HG03521 (cell line): ENCODE measurements around the gene CHST5.
A peak's percentile ranks its signal among the peaks of the same experiment; 100 is the strongest.
"Not testable (repeated sequence)": the region's sequence is repeated elsewhere in the genome, so short reads cannot be mapped to it uniquely, and the experiment has no call there.

Experiments used
- ATAC-seq: cut with Tn5 transposase; IDR thresholded peaks from one replicate; pipeline ENCODE4 v1.9.1; 2021; ENCODE audit warnings: mild to moderate bottlenecking, moderate library complexity; ENCODE audit not compliant: unreplicated experiment

The CHST5 gene

DNA sequence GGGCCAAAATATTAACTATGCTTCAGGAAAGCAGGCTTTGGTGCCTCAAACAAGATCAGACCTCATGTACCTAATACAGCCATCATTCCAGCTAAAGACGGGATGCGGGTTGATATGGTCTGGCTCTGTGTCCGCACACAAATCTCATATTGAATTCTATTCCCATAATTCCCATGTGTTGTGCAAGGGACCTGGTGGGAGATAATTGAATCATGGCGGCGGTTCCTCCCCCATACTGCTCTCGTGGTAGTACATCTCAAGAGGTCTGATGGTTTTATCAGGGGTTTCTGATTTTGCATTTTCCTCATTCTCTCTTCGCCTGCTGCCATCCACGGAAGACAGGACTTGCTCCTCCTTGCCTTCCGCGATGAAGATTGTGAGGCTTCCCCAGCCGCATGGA lies 21.6 kb downstream of the CHST5 start:
- ATAC-seq: no peak

DNA sequence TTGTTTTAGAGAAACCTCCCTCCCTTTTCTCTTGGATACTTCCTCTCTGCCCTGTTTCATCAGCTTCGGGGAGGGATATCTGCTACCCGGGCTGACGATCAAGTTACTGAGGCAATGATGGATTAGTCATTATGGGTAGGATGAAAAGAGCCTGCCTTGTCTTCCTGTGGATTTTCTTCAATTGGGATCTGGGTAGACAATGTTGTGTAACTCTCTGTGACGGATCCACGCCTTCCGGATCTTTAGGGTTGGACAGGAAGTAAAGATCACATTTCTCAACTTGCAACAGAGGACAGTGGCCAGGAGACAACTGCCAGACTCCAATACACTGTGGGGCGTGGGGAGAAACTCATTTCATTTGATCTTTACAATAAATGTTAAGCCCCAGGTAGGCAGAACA lies 29.3 kb downstream of the CHST5 start:
- no peak for ATAC-seq

DNA sequence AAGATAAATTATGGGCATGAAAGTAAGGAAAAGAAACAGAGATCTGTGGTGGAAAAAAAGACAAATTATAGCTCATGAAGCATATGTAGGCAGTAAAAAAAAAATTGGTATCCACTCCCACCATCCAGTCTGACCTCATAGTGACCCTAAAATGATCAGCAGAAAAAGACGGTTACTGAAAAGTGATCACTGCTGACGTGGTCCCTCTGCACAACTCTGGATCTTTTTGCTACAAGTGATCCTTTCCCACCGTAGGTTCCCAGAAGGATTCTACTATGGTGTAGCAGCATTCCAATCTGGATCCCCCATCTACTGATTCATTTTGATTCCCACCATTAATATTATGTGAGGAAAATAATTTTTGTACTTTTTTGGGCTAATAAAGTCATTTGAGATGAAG lies 29.8 kb downstream of the CHST5 start:
- ATAC-seq: no peak

DNA sequence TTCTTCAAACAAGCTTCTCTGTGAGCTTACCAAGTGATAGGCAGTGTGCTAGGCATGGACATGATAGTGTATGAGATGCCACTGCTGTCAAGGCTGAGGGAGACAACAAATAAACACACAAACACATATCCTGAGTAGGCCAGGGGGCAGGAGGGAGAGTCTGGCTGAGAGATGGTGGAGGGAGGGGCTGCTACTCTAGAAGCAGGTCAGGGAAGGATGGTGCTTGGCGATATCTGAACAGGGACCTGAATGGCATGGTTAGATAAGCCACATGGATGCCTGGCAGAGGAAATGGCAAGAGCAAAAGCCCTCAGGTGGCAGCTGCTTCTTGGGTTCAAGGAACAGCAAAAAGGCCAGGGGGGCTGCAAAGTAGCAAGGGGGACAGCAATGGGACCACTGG lies 32.1 kb downstream of the CHST5 start:
- ATAC-seq: no peak

DNA sequence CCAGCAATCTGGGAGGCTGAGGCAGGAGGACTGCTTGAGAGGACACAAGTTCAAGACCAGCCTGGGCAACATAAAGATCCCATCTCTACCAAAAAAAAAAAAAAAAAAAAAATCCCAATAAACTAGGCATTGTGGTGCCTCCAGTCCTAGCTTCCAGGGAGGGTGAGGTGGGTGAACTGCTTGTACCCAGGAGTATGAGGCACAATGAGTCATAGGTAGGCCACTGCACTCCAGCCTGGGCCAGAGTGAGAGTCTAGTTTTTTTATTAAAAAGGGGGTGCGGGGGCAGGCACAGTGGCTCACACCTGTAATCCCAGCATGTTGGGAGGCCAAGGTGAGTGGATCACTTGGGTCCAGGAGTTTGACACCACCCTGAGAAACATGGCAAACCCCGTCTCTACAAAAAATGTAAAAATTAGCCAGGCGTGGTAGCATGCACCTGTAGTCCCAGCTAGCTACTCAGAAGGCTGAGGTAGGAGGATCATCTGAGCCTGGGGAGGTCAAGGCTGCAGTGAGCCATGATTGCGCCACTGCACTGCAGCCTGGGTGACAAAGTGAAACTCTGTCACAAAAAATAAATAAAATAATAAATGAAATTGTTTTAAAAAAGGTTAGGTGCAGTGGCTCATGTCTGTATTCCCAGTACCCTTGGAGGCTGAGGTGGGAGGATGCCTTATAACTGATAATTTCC lies 32.8 kb downstream of the CHST5 start:
- ATAC-seq: no peak

DNA sequence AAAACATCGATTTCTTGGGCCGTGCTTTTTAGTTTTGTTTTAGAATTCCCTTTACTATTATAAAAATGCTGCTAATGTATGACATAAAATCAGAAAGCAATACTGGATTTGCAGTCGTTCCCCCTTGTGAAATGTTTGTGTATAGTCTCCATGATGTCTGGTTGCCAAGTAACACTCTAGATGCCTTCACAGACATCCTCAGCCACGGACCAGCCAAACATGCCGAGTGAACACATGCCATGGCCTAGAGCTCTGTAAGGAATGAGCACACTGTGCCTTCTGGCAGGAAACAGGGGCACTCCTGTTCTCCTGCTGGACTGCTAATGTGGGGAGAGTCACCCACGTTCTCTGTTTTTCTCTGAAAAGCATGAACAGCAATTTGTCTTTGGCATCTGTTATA lies 34.1 kb downstream of the CHST5 start:
- not testable (repeated sequence) for ATAC-seq

DNA sequence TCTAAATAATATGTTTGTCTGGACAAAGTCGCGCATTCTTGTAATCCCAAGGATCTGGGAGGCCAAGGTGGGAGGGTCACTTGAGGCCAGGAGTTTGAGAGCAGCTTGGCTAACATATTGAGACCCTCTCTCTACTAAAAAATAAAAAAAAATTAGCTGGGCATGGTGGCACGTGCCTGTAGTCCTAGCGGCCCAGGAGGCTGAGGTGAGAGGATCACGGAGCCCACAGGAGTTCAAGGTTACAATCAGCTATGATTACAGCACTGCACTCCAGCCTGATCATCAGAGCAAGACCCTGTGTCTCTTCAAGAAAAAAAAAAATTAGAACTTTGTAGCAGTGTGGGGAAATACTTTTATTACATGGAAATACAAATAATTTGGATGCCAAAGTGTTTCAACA lies 34.5 kb downstream of the CHST5 start:
- ATAC-seq: no peak

DNA sequence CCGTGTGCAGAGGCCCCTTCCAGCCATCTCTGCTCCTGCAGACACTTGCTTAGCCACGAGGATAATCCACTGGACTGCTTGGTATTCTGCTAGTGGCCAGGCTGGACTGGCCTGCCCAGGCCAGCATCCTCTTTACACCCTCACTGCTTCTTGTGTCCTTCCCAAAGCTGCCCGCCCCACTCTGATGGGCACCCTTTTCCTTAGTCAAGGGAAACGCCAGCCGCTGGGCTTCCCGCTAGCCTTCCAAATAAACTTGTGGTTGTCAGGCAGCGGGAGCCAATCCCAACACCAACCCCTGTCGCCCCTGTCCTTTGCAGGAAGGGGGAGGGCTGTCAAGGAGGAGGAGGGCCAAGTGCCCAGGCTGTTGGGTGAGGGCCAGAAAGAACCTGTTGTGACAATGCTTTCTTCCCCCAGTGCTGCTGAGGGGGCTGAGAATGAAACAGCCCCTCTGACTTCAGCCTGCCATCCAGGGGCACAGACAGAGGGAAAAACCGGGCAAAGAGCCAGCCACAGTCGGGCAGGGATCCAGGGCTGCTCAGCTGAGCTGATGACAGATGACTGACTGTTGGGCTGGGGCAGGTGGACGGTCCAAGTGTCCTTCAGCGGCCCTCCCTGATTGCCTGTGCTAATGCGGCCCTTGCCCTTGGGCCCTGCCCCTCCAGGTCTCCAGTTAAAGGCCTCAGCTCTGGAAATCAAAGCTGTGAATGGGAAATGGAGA lies 37.1 kb downstream of the CHST5 start:
- ATAC-seq: not testable (repeated sequence)

DNA sequence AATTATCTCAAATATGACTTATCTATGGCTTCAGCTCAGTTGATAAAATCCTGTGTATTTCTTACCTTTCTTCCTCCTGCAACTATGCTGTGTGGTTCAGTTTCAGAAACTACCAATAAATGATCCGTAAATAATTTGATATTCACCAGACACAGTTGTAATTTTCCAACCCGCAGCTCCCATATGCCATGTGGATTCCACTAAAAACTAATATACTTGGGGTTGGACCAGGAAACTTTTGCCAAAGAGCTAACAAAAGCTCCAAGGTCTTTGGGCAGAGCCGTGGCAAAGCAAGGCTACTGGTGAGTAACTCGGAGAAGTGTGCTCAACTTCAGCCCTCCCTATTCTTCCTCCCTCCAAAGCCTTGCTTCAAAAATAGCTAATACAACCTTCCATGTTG lies 38.4 kb downstream of the CHST5 start:
- ATAC-seq: no peak

DNA sequence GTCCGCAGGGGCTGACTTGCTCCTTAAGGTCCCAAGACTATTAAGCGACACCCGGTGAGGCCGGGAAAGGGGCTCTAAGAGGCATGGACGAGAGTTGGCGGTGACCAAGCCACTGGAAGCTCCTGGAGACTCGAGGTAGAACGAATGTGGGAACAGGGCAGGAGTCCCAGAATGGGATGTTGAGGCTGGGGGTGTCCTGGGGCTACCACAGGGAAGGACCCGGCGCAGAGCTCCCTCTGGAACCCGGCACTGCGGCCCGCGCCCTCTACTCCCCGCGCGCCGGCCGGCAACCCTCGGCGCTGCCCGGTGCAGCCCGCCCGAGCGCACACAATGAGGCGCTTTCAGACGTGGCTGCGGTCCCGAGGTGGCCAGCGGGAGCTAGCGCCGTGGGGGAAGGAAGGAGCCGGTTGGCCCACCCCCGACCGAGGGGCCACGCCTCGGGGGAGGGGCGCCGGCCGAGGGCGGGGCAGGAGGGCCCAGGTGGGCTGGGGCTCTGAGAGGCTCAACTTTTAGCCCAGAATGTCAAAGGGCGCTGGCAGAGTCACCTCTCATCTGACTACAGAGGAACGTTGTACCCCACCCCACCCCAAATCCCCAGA lies 40.7 kb downstream of the CHST5 start, which contains the start of gene CHST6:
CHST6 (minus strand) TSS at position 366 of the 599 bp plus-strand sequence. CDS start 15,613 bp downstream, outside the sequence.
- ATAC-seq: peak; percentile 58

DNA sequence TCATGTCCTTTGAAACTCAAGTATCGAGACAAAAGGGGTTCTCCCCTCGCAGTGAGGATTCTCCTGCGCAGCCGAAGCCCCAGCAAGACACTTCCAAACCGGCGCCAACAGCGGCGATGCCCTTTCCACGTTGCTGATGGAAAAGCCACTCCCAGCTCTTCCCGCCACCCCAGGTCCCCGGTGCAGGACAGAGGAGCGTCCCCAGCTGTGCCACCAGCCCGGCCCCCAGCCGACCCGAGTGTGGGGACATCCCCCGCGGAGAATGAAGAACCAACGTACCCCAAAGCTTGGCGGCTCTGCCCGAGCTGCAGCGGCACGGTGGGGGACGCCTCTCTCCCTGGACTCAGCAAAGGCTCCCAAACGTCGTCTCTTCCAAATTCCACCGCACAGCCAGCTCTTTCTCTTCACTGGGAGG lies 41.2 kb downstream of the CHST5 start:
- no peak for ATAC-seq

DNA sequence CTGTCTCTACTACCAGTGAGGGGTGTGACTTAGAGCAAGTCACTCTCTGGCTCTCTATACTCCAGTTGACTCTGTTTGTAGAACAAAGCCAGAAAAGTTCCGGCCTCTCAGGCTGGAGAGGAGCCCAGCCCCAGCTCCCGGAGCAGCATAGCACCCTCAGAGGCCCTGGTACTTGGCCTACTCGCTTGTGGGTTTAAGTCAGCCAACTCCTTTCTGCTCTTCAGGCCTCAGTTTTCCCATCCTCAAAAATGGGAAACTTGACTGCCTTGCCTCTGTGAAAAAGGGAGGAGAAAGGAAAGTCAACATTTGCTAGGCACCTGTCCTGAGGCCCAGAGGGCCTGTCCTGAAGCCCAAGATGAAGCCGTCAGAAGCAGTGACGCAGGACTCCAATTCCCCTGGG lies 41.7 kb downstream of the CHST5 start:
- no peak for ATAC-seq

DNA sequence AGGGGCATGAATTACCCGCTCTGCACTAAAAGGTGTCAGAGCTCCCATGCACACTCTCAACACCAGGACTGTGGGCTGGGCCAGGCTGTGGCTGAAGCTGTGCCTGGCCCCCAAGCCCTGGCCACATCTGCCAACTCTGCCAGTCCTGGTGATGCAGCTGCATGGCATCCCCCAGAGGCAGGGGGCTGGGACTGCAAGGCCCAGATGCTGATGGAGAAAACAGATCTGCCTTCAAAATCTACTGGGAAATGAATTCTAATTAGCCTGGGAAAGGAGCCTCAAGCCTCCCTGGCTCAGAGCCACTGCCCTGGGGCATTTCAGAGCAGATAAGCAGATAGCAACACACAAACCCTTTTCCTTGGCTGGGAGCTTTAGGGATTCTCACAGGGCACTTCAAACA lies 44.0 kb downstream of the CHST5 start:
- no peak for ATAC-seq

DNA sequence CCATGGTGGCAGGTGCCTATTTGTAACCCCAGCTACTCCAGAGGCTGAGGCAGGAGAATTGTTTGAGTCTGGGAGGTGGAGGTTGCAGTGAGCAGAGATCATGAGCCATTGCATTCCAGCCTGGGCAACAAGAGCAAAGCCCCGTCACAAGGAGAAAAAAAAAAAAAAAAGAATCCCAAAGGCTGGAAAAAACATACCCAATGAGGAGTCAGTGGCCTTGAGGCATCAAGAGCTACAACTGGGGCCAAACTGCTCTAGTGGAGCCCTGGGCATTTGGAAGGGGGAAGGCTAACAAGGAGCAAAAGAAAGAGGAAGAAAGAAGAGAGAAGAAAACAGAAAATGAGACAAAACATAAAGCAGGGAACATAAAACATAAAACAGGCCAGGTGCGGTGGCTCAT lies 47.6 kb downstream of the CHST5 start:
- no peak for ATAC-seq

DNA sequence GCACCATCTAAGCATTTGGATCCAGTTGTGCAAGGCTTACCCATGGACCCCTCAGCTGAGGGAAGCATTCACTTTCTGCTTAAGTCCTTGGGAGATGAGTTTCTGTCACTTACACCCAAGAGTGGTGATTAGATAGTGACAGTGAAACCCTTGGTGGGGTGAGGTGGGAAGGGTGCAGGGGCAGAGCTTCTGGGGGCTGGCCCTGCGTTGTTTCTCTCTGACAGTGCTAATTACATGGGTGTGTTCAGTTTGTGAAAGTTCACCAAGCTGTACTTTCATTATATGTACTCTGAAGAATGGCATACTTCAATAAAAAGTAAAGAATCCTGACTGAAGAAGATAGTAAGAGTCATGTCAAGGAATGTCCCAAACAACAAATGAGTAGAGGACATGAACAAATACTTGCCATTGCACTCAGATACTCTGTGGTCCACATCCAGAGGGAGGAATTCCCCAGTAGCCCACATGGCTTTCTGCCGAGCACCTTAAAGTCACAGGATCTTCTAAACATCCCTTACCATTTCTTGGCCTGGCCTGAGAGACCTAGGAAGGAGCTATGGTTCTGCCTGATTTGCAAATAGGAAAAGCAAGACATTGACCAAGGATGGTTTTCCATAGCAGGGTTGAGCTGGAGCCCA lies 49.1 kb downstream of the CHST5 start:
- peak; percentile 39 for ATAC-seq

DNA sequence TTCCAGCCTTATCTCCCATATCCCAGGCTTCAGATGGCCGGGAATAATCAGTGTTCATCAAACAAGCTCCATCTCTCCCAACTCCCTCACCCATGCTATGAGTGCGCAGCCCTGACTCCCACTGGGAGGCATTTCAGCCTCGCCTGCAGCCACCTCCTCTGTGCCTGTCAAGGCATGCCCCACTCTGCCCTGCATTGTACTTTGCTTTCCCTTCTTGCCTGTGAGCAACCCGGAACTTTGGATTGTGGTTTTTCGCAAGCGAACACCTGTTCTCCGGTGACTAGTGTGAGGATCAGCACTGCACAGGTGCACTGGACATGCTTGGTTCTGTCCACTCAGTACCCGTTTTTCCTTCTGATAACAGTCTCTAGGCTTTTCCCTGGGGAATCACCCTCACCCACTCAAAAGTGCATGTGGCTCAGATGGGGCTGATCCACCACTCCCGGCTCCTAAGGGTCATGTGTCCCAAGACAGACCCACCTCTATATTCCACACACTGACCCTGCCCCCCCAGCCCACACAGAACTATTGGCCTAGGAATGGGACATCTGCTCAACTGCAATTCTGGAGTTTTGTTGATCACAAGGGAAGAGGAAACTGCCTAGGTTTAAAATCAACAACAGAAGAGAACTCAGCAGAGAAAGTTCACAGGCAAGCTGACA lies 49.8 kb downstream of the CHST5 start:
- ATAC-seq: no peak

DNA sequence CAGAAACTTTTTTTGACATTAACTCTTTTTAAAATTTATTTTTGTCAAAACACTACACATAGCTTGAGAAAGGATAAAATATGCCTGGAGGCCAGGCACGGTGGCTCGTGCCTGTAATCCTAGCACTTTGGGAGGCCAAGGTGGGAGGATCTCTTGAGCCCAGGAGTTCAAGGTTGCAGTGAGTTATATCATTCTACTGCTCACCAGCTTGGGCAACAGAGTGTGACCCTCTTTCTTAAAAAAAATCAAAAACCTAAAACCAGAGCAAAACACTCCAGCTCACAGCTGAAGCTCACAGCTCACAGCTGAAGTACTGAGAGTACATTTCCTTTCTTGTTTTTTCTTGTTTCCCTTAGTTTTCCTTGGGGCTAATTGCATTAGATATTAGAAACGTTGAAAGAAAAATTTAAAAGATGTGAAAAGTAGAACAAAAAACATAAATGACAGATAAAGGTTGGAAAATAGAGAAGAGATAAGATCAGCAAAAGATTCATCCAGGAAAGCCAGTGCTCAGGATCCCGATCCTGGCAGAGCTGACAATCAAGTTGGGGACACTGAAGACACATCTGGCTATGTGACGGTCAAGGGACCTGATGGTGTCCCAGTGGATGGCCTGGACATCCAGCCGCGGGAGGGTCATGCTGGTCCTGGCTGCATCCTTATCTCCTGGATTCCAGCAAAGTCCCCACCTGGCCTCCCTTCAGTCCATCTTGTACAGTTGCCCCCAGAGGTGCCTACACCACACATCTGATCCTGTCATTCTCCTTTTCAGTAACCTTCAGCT lies 50.5 kb downstream of the CHST5 start:
- ATAC-seq: no peak

DNA sequence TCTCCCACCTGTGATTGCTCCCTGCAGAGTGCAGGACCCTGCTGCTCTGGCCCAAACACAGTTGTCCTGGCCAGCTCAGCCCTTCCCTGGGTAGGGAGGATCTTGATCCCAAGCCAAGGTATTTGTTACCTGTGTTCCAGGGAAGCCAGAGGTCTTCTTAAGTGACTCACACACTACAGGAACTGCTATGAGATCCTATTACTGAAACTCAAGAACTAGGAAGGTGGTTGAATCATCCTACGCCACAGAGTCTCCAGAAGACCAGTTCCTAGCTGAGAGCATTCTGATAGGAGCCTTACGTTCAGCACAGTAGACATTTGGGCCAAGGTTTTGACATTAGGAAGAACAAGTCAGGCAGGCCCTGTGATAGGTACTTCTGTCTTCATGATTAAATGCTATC lies 52.7 kb downstream of the CHST5 start:
- ATAC-seq: no peak

DNA sequence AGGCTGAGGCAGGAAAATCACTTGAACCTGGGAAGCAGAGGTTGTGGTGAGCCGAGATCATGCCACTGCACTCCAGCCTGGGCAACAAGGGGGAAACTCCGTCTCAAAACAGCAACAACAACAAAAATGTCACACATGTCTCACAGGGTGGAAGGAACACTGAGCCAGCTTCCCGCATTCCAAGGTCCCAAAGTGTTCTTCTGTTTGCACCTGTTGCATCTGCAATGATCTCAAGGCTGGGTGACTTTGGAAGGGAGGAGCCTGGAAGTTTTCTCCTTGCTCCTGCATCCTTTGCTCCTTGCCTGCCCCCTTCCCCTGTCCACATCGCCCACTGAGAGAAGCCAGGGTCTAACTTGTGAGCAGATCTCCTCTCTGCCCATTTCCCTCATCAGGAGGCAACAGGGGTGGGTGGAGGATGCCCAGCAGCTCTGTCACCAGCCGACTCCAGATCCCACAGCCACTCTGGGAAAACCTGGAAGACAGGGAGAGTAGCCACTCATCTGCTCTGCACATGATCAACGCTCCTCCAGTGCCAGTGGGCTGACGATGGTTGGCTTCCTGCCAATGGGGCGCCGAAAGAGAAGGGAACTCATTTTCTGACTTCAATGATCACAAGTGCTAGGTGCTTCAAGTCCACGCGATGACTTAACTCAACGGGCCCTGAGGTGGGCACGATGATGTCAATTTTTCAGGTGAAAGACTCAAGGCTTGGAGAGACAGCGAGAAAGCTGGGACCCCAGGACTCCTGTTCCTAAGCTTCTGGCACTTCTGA lies 53.3 kb downstream of the CHST5 start:
- no peak for ATAC-seq

DNA sequence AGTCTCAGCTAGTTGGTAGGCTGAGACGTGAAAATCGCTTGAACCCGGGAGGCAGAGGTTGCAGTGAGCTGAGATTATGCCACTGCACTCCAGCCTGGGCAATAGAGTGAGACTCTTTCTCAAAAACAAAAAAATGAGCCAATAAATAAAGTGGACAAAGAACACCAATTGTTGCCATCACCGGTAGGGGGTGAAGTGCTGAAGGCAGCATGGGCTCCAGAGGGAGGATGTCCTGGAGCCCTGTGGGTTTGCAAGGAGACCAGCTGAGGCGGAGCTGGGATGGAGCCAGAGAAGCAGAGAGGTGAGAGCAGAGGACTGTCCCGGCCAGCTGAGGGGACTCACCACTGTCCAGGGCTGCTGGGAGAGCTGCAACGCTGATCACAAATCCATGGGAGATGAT lies 54.4 kb downstream of the CHST5 start:
- ATAC-seq: no peak
